Activated CD4-positive, CD25-positive, alpha-beta regulatory T cell treated with anti-CD3 and anti-CD28 coated beads, Interleukin-2, amount 50 U/mL, for 24 hours (primary cell): Measurements from ENCODE around the gene ZNF490.
A peak's percentile ranks its signal among the peaks of the same experiment; 100 is the strongest.
"Not testable (repeated sequence)": the region's sequence is repeated elsewhere in the genome, so short reads cannot be mapped to it uniquely, and the experiment has no call there.

ENCODE experiments used
- ATAC-seq, 2 donors: fragments of 150-1000 bp; cut with Tn5 transposase; one replicate each; pipeline ENCODE4 v1.10.0; 2021; ENCODE audit warnings: mild to moderate bottlenecking in 1 of 2, moderate library complexity in 1 of 2

ZNF490 gene

GRCh38 chr19:12621253-12622024 is 10.8 kb upstream of the ZNF490 start:
- not testable (repeated sequence) for ATAC-seq

GRCh38 chr19:12617646-12618045 is 7.0 kb upstream of the ZNF490 start:
- ATAC-seq: no peak

- ATAC-seq: no peak
These were observed 717 bp upstream of the ZNF490 start for GRCh38 chr19:12611361-12611699.

GRCh38 chr19:12607631-12608030 is 3.0 kb downstream of the ZNF490 start:
- ATAC-seq: no peak

- ATAC-seq: no peak
These were observed 3.8 kb downstream of the ZNF490 start for GRCh38 chr19:12606796-12607195.

DNA sequence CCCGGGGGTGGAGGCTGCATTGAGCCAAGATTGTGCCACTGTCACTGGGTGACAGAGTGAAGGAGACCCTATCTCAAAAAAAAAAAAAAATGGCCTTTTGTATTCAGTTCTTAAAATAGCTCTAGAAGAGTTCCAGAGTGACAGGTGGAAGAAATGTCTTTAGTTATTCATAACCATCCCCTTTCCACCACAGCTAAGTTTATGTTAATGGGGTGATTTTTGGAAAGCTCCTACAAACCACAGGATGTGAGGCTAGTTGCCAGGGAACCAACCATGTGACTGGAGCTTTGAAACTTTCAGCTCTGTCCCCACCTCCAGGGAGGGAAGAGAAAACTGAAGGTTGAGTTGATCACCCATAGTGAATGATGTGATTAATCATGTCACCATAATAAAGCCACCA is 6.9 kb downstream of the ZNF490 start:
- ATAC-seq: peak; percentile 95 to 99

DNA sequence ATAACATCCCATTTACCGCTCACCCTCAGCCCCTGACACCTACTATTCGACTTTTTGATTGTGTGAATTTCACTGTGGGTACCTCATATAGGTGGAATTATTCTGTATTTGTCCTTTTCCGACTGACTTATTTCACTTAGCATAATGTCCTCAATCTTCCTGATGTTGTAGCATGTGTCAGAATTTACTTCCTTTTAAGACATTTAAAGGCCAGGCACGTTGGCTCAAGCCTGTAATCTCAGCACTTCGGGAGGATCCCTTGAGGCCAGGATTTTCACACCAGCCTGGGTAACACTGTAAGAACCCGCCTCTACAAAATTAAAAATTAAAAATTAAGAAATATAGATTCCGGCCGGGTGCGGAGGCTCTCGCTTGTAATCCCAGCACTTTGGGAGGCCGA is 13.0 kb downstream of the ZNF490 start:
- ATAC-seq: no peak

GRCh38 chr19:12596927-12597548 is 13.6 kb downstream of the ZNF490 start:
- no peak for ATAC-seq

DNA sequence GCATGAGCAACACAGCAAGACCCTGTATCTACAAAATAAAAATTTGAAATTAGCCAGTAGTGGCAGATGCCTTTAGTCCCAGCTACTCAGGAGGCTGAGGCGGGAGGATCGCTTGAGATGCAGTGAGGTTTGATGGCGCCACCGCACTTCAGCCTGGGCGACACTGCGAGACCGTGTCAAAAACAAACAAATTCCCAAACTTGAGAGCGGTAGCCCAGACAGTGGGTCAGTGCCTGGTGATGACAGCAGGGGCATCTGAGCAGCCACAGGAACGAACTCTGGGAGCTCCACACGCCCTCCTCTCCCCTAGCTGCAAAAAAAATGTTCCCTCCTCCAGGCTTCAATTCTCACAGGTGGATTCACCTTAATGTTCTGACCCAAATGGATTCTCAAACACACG is 14.1 kb downstream of the ZNF490 start:
- ATAC-seq: no peak

DNA sequence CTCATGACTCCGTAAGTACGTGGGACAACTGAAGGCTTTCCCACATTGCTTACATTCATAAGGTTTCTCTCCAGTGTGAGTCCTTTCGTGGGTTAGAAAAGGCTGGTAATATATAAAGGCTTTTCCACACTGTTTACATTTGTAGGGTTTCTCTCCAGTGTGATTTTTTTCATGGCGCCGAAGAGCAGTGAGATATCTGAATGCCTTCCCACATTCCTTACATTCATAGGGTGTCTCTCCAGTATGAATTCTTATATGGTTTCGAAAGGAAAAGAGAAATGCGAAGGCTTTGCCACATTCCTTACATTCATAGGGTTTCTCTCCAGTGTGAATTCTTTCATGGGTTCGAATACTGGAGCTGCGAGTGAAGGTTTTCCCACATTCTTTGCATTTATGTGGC is 29.5 kb downstream of the ZNF490 start:
- ATAC-seq: no peak

GRCh38 chr19:12580180-12580694 is 30.4 kb downstream of the ZNF490 start:
- ATAC-seq: no peak

DNA sequence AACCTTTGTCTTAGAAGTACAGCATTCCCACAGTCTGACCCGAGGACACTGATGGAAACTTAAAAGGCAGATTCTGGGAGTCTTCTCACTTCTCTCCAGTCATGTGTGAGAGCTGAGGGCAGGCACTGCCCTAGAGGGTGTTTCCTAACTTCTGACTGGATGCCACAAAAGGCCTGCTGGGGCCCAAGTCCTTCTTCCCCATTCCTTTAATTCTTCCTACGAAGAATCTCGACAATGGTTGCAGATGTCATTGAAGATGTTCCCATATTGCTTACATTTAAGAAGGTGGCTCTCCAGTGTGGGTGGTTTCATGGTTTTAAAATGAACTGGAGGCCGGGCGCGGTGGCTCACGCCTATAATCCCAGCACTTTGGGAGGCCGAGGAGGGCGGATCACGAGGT is 32.0 kb downstream of the ZNF490 start:
- no peak for ATAC-seq

- peak in 1 of 2 donors; percentile 30 for ATAC-seq
These were observed 36.6 kb downstream of the ZNF490 start for GRCh38 chr19:12574036-12574435.

DNA sequence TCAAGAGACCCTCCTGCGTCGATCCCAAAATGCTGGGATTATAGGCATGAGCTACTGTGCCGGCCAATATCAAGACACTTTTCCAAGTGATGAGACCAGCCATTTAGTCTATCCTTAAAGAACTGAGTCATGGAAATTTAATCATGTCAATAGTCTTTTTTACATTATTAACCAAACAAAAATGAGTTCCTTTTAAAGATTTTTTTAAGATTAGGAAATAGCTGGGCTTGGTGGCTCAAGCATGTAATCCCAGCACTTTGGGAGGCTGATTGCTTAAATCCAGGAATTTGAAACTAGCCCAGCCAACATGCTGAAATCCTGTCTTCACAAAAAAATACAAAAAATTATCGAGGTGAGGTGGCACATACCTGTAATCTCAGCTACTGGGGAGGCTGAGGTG is 42.7 kb downstream of the ZNF490 start:
- ATAC-seq: no peak

DNA sequence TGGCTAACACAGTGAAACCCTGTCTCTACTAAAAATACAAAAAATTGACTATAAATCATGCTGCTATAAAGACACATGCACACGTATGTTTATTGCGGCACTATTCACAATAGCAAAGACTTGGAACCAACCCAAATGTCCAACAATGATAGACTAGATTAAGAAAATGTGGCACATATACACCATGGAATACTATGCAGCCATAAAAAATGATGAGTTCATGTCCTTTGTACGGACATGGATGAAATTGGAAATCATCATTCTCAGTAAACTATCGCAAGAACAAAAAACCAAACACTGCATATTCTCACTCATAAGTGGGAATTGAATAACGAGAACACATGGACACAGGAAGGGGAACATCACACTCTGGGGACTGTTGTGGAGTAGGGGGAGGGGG is 44.2 kb downstream of the ZNF490 start:
- not testable (repeated sequence) for ATAC-seq

DNA sequence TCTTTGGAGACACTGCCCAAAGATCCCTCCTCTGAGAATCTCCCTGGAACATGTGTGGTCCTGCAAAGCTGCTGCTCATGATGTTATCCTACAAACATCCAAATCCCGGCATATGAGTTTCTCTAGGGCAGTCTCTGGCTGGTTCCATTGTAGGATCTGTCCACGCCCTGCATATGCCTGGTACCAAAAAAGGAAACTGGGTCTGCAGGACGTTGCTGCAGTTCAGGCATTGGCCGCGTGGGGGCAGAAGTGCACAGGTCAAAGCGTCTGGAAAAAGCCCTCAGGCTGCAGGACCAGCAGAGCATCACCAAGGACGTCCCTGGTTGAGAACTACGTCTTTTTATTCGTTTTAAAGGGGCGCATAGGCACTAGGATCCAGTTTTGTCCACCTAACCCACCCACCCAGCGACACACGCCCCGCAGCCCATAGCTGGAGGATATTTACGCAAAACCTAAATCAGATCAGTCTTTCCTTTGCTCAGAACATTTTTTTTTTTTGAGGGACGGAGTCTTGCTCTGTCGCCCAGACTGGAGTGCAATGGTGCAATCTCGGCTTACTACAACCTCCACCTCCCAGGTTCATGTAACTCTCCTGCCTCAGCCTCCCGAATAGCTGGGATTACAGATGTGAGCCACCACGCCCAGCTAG is 46.5 kb downstream of the ZNF490 start:
- peak; percentile 83 to 93 for ATAC-seq

GRCh38 chr19:12555456-12555930 is 55.1 kb downstream of the ZNF490 start:
- no peak for ATAC-seq

DNA sequence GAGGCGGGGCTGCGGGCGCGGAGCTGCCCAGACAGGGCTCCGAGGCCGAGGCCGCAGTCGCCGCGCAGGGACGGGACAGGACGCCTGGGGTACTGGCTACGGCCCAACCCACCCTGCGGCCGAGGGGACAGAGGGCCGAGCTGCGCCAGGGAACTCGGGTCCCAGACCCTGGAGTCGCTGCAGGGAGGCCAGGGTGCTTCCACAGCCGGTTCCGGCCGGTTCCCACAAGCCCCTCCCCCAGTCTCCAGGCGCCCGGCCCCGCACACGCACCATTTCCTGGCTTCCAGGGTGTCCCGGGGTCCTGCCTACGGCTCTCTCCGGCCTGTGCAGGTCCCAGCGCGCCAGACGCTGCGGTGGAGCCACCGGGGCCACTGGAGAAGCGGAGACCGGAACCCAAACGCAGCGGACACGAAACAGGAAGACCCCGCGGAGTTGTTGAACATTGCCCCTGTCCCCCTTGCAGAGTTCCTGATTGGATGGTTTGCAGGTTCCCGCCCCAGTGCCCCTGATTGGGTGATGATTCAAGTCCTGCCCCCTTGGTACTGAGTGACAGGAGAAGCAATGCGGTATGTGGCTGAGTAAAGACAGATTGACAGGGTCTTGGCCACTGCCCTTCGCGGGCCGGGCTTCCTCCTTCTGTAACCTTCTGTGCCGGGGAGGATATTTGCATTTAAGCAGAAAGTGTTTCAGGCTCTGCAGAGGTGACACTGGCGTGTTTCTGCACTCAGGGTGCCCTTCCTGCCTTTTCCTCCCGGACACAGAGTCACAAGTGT is 59.4 kb downstream of the ZNF490 start, which contains the start of gene ZNF564:
ZNF564 (minus strand) TSS at position 423 of the 773 bp plus-strand sequence; CDS start at position 273, 150 bp downstream.
- peak; percentile 99 to 100 for ATAC-seq

GRCh38 chr19:12546903-12547302 is 63.7 kb downstream of the ZNF490 start:
- no peak for ATAC-seq

DNA sequence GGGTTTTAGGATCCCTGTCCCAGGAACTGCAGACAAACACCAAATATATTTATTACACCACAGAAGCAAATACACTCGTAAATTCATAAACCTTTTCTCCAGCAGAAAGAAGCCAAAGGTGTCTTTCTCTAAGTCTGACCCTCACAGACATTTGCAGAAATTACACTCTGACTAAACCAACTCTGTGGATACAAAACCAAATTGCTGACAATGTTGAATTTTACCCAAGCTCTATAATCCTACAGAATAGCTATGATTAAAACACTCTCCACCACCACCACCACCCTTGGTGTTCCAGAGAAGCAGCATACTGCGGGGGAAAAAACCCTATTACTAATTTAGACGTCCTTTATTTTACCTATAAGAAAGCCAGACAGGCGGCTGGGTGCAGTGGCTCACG is 64.5 kb downstream of the ZNF490 start:
- ATAC-seq: no peak

DNA sequence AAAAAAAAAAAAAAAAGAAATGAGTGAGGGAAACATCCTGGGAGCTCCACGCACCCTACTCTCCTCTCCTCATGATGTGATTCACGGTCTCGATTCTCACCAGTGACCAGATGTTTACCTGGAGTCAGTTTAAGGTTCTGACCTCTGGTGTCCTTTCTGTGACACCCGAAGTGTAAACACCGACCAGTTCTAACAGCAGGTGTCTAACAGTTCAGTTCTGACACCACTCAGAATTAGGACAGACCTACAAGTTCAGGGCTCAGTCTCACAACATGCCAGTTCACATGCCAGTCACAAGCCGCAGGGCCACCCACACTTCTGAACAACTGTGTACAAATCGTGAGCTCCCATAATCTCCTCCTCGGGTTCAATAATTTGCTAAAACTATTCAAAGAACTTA is 65.3 kb downstream of the ZNF490 start:
- ATAC-seq: no peak

DNA sequence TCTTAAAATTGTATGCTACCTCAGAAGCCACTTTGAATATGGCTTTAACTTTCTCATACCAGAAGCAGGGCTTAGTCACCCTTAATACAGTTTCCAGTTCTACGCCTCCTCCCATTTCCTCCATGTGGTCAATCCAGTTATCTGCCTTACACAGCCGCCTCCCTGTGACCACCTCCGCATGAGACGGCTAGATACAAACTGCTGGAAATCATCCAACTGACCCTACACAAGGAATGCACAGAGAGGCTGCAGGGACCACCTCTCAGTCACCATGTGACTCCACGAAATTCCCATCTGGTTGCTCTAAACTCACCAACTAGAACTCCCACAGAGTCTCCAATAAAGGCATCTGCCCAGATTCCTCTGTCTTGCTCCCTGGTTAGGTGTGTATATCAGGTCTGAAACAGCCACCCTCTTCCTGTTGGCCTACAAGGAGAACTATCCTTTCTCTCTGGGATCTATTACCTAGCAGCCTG is 66.2 kb downstream of the ZNF490 start:
- peak; percentile 17 to 48 for ATAC-seq

- ATAC-seq: peak in 1 of 2 donors; percentile 36
These were observed 66.8 kb downstream of the ZNF490 start for GRCh38 chr19:12543855-12544254.
